Natural killer cell (primary cell): ENCODE results near the gene PTPN4. TPM values are rescaled to one million over a fixed set of nuclear protein-coding genes. Genes with fewer than 3 reads are reported as not detected.
A peak's percentile ranks its signal among the peaks of the same experiment; 100 is the strongest.

ENCODE experiments used
- ATAC-seq, 3 donors: fragments of 150-1000 bp in 2 of 3; fragments of 200-7000 bp in 1 of 3; cut with Tn5 transposase; 1 replicate in 1 of 3; 2 replicates in 2 of 3; pipeline ENCODE4 v1.10.0; 2021; ENCODE audit warnings: mild to moderate bottlenecking in 2 of 3, moderate library complexity in 2 of 3
- DNase-seq, 2 donors: peaks; one replicate each; pipeline versions ENCODE4 v3.0.0 to v3.0.0-alpha.2; 2013 to 2021; ENCODE audit warnings: mixed read lengths in 1 of 2
- H3K27ac ChIP-seq: one replicate; pipeline ENCODE4 v1.5.1; 2013; ENCODE audit warnings: mild to moderate bottlenecking, low read length
- H3K27me3 ChIP-seq: one replicate; pipeline ENCODE4 v1.6.1; 2013; ENCODE audit warnings: low read length; ENCODE audit not compliant: control insufficient read depth, insufficient read depth
- H3K36me3 ChIP-seq: one replicate; pipeline ENCODE4 v1.6.1; 2013; ENCODE audit warnings: low read length; ENCODE audit not compliant: control insufficient read depth, insufficient read depth
- H3K4me1 ChIP-seq: one replicate; pipeline ENCODE4 v1.6.1; 2013; ENCODE audit warnings: low read length; ENCODE audit not compliant: control insufficient read depth, insufficient read depth
- H3K4me3 ChIP-seq: one replicate; pipeline ENCODE4 v1.5.1; 2013; ENCODE audit warnings: low read length
- H3K9me3 ChIP-seq: one replicate; pipeline ENCODE4 v1.6.1; 2013; ENCODE audit warnings: low read length; ENCODE audit not compliant: control insufficient read depth, insufficient read depth
- H3K27ac Mint-ChIP-seq, 2 donors: one replicate each; pipeline ENCODE4 v1.8.0; 2022; ENCODE audit warnings: mild to moderate bottlenecking in 2 of 2, mixed read lengths in 2 of 2, moderate library complexity in 1 of 2
- H3K27me3 Mint-ChIP-seq, 2 donors: one replicate each; pipeline ENCODE4 v1.8.0; 2022; ENCODE audit warnings: low read depth in 2 of 2, mixed read lengths in 2 of 2
- H3K36me3 Mint-ChIP-seq: one replicate; pipeline ENCODE4 v1.8.0; 2022; ENCODE audit warnings: mixed read lengths
- H3K4me1 Mint-ChIP-seq, 2 donors: one replicate each; pipeline ENCODE4 v1.8.0; 2022; ENCODE audit warnings: mixed read lengths in 2 of 2
- H3K4me3 Mint-ChIP-seq: one replicate; pipeline ENCODE4 v1.8.0; 2022; ENCODE audit warnings: mild to moderate bottlenecking, moderate library complexity, mixed read lengths
- H3K9me3 Mint-ChIP-seq, 2 donors: one replicate each; pipeline ENCODE4 v1.8.0; 2022; ENCODE audit warnings: mixed read lengths in 2 of 2
- CTCF ChIP-seq: fragments of 200-600 bp; IDR thresholded peaks from one replicate; pipeline ENCODE4 v1.8.0; 2022; ENCODE audit warnings: antibody characterized with exemption
- WGBS: methylation state at CpG from one replicate; pipeline ENCODE4 v1.1.7; 2013; ENCODE audit warnings: missing lambda C conversion rate; ENCODE audit not compliant: insufficient coverage; 5-methylcytosine and 5-hydroxymethylcytosine counted together
- intact Hi-C: fragments of 100-400 bp; cut with micrococcal nuclease; formaldehyde crosslinking; loops from one replicate; pipeline ENCODE4 v1.14.2; 2022
- total RNA-seq, 4 donors: library from RNA; stranded (reverse); fragments of 120-200 nt in 1 of 4; gene quantifications; one replicate each; pipeline versions ENCODE4 v1.2.3 to v1.2.4, GENCODE V29; 2013 to 2022

Gene PTPN4
- total RNA-seq, 3 donors from 2014 or later (not counting 1 experiment from before 2014, with no cell fraction given), result 265 to 347 (median 283) TPM

- H3K4me3 ChIP-seq, result no peak overlapping the region
- no peak for TF ChIP-seq CTCF
- DNase-seq, result no peak
- H3K4me3 Mint-ChIP-seq, result no peak overlapping the region
- no peaks in the 10 kb centered on the region for H3K36me3 Mint-ChIP-seq
- H3K36me3 ChIP-seq, result no peaks in the 10 kb centered on the region
- no peaks in the 10 kb centered on the region for H3K9me3 ChIP-seq
- peaks cover 35 to 53% of the 10 kb centered on the region in 2 donors for H3K4me1 Mint-ChIP-seq
- H3K27ac ChIP-seq, result no peak overlapping the region
- intact Hi-C loops, result no loop called here
- no peaks in the 10 kb centered on the region for H3K4me1 ChIP-seq
- no peaks in the 10 kb centered on the region for H3K27me3 Mint-ChIP-seq
- ATAC-seq, result no peak
- 100% methylated on average over 6 of the region's 6 CpGs for WGBS
- no peaks in the 10 kb centered on the region for H3K9me3 Mint-ChIP-seq
- H3K27ac Mint-ChIP-seq, result no peak overlapping the region
- H3K27me3 ChIP-seq, result no peaks in the 10 kb centered on the region
Measured at GRCh38 chr2:119775102-119775501, 15.4 kb downstream of the PTPN4 start.

DNA sequence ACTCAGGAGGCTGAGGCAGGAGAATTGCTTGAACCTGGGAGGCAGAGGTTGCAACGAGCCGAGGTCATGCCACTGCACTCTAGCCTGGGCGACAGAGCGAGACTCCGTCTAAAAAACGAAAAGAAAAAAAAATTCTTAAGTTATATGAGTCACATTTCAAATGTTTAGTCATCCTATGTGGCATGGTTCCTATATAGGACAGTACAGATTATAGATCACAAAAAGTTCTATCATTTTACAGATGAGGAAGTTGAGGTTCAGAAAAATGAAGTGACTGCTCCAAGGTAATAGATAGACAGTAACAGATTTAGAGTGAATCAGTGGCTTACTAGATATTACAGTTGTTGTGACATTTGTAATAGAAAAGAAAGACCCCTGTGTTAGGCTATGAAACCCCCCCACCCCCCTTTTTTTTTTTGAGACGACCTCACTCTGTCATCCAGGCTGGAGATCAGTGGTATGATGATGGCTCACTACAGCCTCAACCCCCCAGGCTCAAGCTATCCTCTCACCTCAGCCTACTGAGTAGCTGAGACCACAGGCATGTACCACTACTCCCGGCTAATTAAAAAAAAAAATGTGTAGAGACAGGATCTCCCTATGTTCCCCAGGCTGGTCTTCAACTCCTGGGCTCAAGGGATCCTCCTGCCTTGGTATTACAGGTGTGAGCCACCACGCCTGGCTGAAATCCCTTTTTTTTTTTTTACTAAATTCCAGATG lies 22.7 kb downstream of the PTPN4 start:
- ATAC-seq (no peak), DNase-seq (no peak)
- no peaks in the 10 kb centered on the region for H3K36me3 Mint-ChIP-seq
- peaks cover 42 to 55% of the 10 kb centered on the region in 2 donors for H3K4me1 Mint-ChIP-seq
- no peaks in the 10 kb centered on the region for H3K4me1 ChIP-seq
- no peak for TF ChIP-seq CTCF
- H3K36me3 ChIP-seq, result no peaks in the 10 kb centered on the region
- no peaks in the 10 kb centered on the region for H3K27me3 Mint-ChIP-seq
- intact Hi-C loops, result no loop called here
- no peak overlapping the region for H3K4me3 Mint-ChIP-seq
- H3K27me3 ChIP-seq, result no peaks in the 10 kb centered on the region
- no peaks in the 10 kb centered on the region for H3K9me3 Mint-ChIP-seq
- H3K9me3 ChIP-seq, result no peaks in the 10 kb centered on the region
- no peak overlapping the region for H3K27ac Mint-ChIP-seq
- no peak overlapping the region for H3K4me3 ChIP-seq
- H3K27ac ChIP-seq, result no peak overlapping the region
- 74% methylated on average over 7 of the region's 9 CpGs for WGBS

DNA sequence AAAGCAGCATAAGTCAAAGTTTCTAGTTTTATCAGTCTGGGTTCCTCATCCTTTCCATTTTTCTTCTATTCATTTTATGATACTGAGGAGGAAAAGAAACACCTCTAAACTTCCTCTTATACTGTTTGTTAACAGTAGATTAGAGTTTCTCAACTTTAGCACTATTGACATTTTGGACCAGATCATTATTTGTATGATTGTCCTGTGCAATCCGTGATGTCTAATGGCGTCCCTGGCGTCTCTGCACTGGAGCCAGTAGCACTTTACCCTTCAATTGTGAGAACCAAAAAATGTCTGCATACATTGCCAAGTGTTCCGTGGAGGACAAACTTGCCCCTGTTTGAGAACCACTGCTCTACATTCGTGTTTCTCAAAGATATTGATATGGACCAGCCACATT lies 25.2 kb downstream of the PTPN4 start:
- Histone ChIP-seq H3K4me3 (no peak overlapping the region), H3K27me3 (no peaks in the 10 kb centered on the region), H3K36me3 (no peaks in the 10 kb centered on the region), H3K27ac (no peak overlapping the region), H3K4me1 (no peaks in the 10 kb centered on the region), H3K9me3 (no peaks in the 10 kb centered on the region)
- Mint-ChIP-seq H3K4me3 (no peak overlapping the region), H3K36me3 (peaks cover 6% of the 10 kb centered on the region), H3K27me3 (no peaks in the 10 kb centered on the region), H3K9me3 (no peaks in the 10 kb centered on the region), H3K27ac (no peak overlapping the region), H3K4me1 (peaks cover 47 to 53% of the 10 kb centered on the region in 2 donors)
- ATAC-seq, result no peak
- DNase-seq, result no peak
- 92% methylated on average over 5 of the region's 5 CpGs for WGBS
- TF ChIP-seq CTCF, result no peak
- intact Hi-C loops, result no loop called here

DNA sequence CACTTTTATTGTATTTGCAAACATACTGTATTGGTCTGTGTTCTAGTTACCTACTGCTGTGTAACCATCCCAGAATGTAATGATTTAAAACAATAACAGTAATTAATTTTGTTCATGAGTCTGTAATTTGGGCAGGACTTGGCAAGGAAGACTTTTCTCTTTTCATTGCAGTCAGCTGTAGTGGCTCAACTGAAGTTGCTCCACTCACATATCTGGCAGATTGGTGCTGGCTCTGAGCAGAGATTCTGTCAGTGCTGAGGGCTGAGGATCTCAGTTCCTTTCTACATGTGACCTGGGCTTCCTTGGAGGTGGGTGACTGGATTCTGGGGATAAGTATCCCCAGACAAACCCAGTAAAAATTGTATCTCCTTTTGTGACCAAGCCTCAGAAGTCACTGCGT lies 26.6 kb downstream of the PTPN4 start:
- ATAC-seq (no peak), DNase-seq (no peak)
- intact Hi-C loops, result no loop called here
- no peak overlapping the region for H3K4me3 ChIP-seq
- Mint-ChIP-seq H3K9me3 (peaks cover 4 to 6% of the 10 kb centered on the region in 2 donors), H3K4me3 (no peak overlapping the region), H3K27me3 (no peaks in the 10 kb centered on the region), H3K36me3 (peaks cover 20% of the 10 kb centered on the region), H3K27ac (peak overlapping the region in 1 of 2 donors; percentile 3), H3K4me1 (peaks cover 34 to 40% of the 10 kb centered on the region in 2 donors)
- no peaks in the 10 kb centered on the region for H3K27me3 ChIP-seq
- no CpG with 5 or more reads among the region's 1 CpG for WGBS
- H3K27ac ChIP-seq, result no peak overlapping the region
- no peak for TF ChIP-seq CTCF
- no peaks in the 10 kb centered on the region for H3K36me3 ChIP-seq
- H3K9me3 ChIP-seq, result no peaks in the 10 kb centered on the region
- H3K4me1 ChIP-seq, result no peaks in the 10 kb centered on the region
